CD1c-positive myeloid dendritic cell (primary cell): ENCODE results near the gene CPEB2.

Source experiments
- DNase-seq: peaks from one replicate; pipeline ENCODE4 v3.0.0-alpha.2; 2016; ENCODE audit errors: extremely low spot score

The CPEB2 gene

GRCh38 chr4:15010038-15010585 is 7.8 kb downstream of the CPEB2 start:
- DNase-seq: no peak

DNA sequence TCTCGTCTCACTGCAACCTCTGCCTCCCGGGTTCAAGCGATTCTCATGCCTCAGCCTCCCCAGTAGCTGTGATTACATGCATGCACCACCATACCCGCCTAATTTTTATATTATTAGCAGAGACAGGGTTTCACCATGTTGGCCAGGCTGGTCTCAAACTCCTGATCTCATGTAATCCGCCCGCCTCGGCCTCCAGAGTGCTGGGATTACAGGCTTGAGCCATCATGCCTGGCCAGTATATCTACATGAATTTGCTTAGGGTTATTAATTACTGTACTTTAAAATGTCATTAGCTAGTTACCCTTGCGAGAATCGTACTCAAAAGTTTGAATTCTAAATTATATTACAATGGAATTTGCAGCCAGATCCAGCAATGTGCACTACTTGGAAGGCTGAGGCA is 8.9 kb downstream of the CPEB2 start:
- DNase-seq: no peak

DNA sequence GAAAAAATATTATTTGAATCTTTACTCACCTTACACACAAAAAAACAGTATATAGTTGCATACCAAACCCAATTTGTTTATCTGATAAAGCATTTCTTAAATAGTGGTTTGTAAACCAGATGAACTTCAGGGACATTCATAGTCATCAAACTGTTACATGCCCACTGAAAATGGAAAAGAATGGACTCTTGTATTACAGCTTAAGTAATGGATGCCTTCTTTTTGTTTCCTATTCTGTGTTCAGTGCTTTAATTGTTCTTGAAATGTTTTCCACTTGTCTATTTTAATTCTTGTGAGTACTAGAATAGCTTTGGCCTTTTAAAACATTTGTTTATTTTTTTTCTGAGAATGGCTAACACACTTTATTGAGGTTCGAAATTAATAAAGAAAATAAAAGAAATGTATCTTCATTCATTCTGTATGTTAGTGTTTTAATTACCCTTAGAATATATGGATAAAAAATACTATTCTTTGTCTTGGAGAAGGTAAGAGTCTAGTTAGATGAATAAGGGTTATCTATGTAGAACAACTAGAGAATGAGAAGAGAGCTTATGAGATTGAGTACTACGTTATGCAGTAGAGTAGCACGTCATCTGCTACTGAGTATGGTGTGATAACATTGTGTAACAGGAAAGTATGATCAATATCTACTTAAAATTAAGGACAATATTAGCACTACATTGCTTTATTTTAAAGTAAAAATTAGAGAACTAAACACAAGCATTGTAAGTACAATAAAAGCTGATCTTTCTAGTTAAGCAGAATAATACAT is 9.9 kb downstream of the CPEB2 start:
- DNase-seq: no peak

- DNase-seq: no peak
These were observed 11.3 kb downstream of the CPEB2 start for GRCh38 chr4:15013585-15013984.

DNA sequence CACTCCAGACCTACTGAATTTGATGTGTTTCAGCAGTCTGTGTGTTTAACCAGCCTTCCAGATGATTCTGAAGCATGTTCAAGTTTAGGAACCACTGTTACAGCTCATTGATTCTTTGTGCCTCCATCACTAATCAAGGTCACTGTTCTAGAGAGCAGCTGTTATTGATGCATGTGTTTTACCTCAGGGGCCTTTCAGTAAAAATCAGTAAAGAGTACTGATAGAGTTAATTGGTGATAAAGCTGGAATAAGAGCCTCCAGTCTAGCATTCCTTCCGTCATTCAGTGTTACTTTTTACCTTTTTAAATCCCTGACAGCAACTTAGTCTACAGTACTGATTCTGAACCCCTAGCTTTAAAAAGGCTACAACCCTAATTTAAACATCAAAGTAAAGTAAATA is 12.9 kb downstream of the CPEB2 start:
- DNase-seq: no peak

DNA sequence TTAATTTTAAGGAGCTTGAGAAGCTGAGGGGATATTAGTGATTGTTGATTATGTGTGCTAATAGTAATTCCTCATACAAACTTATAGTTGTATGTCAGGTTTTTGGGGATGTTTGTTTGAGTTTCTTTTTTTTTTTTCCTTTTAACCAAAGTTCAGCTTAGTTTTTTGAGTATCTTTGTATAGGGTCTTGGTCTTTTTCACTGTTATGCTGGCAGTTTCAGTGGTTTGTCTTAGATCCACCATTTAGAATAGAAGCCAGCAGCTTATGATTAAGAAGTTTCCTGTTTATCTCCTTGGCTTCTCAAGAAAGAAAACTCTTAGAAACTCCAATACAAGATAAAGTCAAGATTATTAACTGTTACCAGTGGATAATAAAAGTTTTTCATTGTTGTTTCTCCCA is 16.1 kb downstream of the CPEB2 start:
- no peak for DNase-seq

- peak; percentile 33 for DNase-seq
These were observed 18.4 kb downstream of the CPEB2 start for GRCh38 chr4:15020502-15021286.

DNA sequence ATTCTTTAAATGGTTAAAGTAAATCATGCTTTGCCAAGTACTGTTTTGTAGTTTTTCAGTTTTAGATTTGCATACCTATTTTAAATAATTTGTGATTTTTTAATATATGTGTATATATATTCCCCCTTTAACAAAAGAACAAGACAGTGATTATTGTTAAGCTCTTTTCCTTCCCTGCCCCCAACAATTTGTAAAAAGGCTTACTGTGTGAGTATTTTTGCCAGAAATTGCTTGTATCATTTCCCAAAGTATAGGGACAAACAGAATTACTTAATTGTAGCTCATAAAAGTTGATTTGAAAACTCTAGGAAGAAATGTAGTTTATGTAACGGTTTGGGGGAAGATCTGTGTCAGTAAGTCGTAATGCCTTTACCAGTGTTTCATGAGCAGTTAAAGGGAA is 19.0 kb downstream of the CPEB2 start:
- no peak for DNase-seq

- DNase-seq: no peak
These were observed 19.7 kb downstream of the CPEB2 start for GRCh38 chr4:15021946-15022345.

- no peak for DNase-seq
These were observed 22.1 kb downstream of the CPEB2 start for GRCh38 chr4:15024386-15024785.

DNA sequence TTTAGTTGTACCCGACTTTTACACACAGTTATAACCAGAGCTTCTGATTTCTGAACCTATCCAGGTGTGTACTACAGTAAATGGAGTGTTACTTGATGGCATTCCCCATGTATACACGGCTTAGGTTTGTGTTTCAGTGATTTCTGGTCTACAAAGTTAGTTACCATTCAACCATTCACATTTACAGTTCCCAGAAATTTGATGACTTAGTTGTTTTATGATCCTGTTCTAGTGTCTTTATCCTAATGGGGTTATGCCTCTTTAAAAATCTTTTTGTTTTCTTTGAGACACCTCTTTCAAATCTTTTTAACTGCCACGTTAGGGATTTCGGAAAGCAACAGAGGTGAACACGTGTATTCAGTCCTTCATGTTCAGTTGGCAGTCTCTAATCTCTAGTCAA is 23.4 kb downstream of the CPEB2 start:
- DNase-seq: no peak

- no peak for DNase-seq
These were observed 25.7 kb downstream of the CPEB2 start for GRCh38 chr4:15027921-15028435.

- DNase-seq: no peak
These were observed 28.9 kb downstream of the CPEB2 start for GRCh38 chr4:15031197-15031596.

GRCh38 chr4:15031993-15032675 is 29.9 kb downstream of the CPEB2 start:
- DNase-seq: no peak

- no peak for DNase-seq
These were observed 31.9 kb downstream of the CPEB2 start for GRCh38 chr4:15034071-15034764.

DNA sequence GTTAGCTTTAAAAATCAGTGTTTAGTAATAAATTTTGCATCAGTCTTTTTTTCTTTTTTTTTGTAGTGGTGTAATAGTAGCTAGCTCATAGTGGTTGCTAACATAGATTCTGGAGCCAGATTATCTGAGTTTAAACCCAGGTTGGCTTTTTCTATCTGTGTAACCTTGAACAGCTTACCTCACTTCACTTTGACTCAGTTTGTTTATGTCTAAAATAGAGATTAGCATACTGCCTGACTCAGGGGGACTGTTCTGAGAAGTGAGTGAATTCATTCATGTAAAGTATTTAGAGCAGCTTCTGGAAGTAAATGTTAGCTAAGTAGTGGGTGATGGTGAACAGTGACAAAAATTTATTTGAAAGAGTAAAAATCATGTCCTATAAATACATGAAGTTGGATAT is 32.9 kb downstream of the CPEB2 start:
- DNase-seq: no peak

- DNase-seq: no peak
These were observed 35.8 kb downstream of the CPEB2 start for GRCh38 chr4:15037923-15038541.

DNA sequence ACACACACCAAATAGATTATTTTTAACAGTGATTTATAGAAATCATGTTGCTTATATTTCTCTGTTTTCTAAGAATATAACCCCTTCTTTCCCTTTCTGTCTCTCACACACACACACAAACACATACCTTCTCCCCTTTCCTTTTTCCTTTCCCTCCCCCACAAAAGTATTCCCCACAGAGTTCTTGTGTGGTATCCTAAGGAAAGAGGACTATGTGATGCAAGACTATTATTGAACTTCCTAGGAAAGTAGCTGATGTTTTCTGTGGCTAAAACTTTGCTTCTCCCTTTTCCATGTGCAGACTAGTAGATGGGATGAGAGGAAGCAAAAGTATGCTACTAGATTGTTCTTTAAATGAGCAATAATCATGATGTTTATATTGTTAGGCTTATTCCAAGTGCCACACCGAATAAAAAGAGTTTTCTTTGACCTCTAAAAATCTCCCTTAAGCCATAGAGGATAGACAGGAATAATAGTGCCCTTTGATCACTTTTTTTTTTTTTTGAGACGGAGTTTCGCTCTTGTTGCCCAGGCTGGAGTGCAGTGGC is 38.7 kb downstream of the CPEB2 start:
- no peak for DNase-seq

DNA sequence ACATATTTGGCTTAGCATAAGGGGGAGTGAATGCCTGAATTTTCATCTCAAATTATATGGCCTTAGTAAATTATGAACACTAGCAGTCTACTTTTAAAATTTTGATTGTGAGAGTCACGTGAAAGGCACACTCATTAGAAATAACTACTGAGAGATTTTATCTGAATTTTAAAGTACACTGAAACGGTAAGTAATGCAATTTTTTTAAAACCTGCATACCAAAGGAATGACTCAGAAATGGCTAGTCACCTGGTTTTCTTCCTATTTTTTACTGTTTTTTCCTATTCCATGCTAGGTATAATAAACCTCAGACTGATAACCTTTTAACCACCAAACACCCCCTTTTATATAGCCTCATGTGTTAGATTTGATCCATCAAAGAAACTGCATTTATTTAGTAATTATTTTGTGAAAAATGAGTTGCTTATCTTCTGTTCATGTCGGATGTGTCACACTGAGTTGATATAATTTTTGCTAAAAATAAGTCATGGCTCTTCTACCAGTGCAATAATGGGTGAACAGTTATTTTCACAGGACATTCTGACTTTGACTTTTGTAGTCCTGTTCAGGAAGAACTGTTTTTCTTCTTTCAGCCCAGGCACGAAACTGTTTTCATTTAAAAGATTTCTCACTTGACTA is 40.4 kb downstream of the CPEB2 start:
- DNase-seq: no peak

DNA sequence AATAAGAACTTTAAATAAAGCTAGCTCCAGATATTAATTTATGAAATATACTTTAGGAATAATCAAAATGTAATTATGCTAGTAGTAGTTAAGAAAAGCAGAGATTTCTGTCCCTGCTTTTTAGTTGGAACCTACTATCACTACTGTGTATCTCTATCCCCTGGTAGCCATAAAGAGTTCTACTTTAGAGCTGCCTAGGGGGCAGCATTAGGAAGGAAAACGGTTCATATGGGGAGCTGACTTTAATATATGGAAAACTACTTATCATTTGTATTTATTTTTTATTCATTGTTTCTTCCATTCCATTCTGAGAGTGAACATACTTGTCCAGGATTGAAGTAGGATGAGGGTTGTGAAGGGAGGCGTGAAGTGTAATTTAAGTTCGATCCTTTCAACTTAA is 40.9 kb downstream of the CPEB2 start:
- no peak for DNase-seq
